Ureter (tissue), 1 donor: ENCODE data around the gene ATP5F1D. TPM values are rescaled to one million over a fixed set of nuclear protein-coding genes. Genes with fewer than 3 reads are reported as not detected.

Experiments
- DNase-seq: peaks from one replicate; pipeline ENCODE4 v3.0.0-alpha.2; 2020; ENCODE audit warnings: low spot score
- total RNA-seq: library from RNA; stranded (reverse); gene quantifications from one replicate; pipeline ENCODE4 v1.2.4, GENCODE V29; 2023
- donor health status: DM: yes; HTN: yes; CAD: no.

Gene ATP5F1D
- total RNA-seq, 1 donor from 2014 or later = 144 TPM

DNA sequence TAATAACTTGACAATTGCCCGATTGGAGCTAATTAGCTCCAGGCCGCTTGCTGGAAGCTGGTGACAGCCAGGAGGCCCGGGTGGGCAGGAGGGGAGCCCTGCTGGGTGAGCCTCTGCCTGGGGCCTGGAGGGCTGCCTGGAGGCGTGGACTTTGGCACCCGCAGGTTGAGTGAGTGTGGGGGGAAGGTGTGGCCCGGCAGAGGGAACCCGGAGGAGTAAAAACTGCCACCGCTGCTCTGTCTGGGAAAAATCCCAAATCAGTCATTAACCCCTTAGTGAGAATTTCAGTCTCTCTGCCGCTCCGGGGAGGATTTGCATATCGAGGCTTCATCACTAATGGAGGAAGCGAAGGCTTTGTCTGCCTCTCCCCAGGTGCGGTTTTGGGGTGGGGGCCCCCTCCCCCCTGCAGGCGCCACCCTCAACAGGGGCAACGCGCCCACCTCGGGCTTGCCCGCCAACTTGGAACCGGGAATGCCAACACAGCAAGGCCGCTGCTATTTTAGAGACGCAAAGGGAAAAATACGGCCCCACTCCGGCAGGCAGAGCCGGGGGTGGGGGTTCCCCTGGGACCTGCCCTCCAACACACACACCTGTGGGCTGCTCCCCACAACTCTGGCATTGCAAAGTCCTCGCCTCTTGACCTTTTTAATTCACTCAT lies 50.3 kb downstream of the ATP5F1D start:
- DNase-seq = no peak

DNA sequence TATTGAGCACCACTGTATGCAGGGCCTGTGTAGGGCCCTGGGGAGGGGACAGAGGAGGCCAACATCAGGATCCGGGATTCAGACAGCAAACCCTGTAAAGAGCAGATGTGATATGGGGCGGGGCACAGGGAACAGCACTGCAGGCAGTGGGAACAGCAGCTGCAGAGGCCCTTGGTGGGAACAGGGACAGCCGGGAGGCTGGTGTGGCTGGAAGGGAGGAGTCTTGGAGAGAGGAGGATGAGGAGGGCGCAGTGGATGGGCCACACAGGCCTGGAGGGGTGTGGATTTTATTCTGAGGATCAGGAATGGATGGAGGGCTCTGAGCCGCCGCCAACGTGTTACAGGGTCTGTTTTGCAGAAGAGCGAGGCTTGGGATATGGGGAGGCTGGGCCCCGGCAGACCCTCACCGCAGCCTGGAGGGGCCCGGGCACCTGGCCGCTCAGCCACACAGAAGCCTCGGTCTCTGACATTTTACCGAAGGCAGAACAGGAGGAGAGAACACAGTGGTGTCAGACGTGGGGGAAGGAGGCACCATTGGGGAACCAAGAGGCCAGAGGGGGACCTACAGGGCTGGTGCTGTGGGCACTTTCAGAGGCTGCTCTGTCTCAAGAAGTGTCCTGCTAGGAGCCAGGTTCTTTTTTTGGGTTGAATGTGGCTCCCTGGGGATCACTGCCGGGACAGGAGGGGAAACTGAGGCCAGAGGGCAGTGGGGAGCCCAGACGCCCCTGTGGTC lies 51.0 kb downstream of the ATP5F1D start:
- DNase-seq = no peak

DNA sequence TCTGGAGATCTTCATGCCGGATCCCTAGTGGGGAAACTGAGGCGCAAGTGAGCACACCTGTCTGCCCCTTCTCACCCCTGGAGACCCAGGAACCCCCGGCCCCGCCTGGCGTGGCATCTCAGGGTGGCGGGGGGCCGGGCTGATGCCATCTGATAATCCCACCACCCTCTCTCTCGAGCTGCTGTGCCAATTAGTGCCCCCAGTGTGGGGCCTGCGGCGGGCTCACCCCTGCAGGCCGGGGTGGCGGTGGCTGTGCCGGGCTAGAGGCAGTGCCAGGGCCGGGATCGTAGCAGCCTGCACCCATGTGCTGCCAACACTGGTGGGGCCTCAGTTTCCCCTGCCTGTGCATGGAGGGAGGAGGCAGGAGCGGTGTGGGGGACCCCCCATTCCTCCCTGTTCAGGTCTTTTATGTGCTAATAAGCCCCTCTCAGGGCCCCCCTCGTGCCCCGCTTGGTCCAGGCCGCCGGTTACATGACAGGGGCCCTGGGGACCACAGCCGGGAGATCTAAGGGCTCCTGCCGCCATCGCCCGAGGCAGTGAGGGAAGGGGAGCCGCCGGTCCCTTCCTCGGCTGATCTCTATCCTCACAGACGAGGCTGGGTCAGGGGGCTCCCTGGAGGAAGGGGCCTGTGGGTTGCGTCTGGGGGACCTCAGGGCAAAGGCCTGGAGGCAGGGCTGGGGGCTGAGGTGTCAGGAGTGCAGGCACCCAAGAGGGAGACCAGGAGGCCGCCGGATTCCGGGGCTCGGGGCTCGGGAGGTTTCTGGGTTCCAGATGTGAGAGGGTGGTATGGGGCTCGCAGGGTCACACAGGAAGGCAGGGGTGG lies 52.4 kb downstream of the ATP5F1D start:
- DNase-seq = no peak

Other genes with a start within 250 kb of the ATP5F1D start
- gene GRIN3B, start 241.3 kb upstream of the ATP5F1D start, total RNA-seq = not detected
- gene TMEM259, start 220.6 kb upstream of the ATP5F1D start, total RNA-seq = 210 TPM
- gene RNU6-2, start 220.2 kb upstream of the ATP5F1D start, total RNA-seq = not detected
- gene CNN2, start 215.1 kb upstream of the ATP5F1D start, total RNA-seq = 223 TPM
- 21.4 TPM for gene ABCA7, start 201.6 kb upstream of the ATP5F1D start, total RNA-seq
- 20.7 TPM for gene ARHGAP45, start 174.6 kb upstream of the ATP5F1D start, total RNA-seq
- gene POLR2E, start 146.4 kb upstream of the ATP5F1D start, total RNA-seq = 138 TPM
- gene GPX4, start 137.8 kb upstream of the ATP5F1D start, total RNA-seq = 213 TPM
- 122 TPM for gene SBNO2, start 67.5 kb upstream of the ATP5F1D start, total RNA-seq
- 51.2 TPM for gene STK11, start 36.0 kb upstream of the ATP5F1D start, total RNA-seq
- gene CBARP, start 3.7 kb upstream of the ATP5F1D start, total RNA-seq = 0.73 TPM
- gene MIDN, start 6.8 kb downstream of the ATP5F1D start, total RNA-seq = 121 TPM
- 524 TPM for gene CIRBP, start 27.6 kb downstream of the ATP5F1D start, total RNA-seq
- gene FAM174C, start 33.8 kb downstream of the ATP5F1D start, total RNA-seq = 47.5 TPM
- 0.70 TPM for gene EFNA2, start 44.1 kb downstream of the ATP5F1D start, total RNA-seq
- gene NDUFS7, start 142.2 kb downstream of the ATP5F1D start, total RNA-seq = 93.5 TPM
- gene GAMT, start 159.8 kb downstream of the ATP5F1D start, total RNA-seq = 9.3 TPM
- 137 TPM for gene DAZAP1, start 165.8 kb downstream of the ATP5F1D start, total RNA-seq
- 1,085 TPM for gene RPS15, start 196.6 kb downstream of the ATP5F1D start, total RNA-seq
- 0.26 TPM for gene APC2, start 208.4 kb downstream of the ATP5F1D start, total RNA-seq
- 23.9 TPM for gene C19orf25, start 237.5 kb downstream of the ATP5F1D start, total RNA-seq
- 4.5 TPM for gene PCSK4, start 248.6 kb downstream of the ATP5F1D start, total RNA-seq
- gene REEP6, start 249.4 kb downstream of the ATP5F1D start, total RNA-seq = 50.0 TPM